ENCODE data around the gene AMIGO2. TPM values are rescaled to one million over a fixed set of nuclear protein-coding genes. Genes with fewer than 3 reads are reported as not detected.
"Not testable (repeated sequence)": the region's sequence is repeated elsewhere in the genome, so short reads cannot be mapped to it uniquely, and the experiment has no call there.

Gene AMIGO2
- total RNA-seq, 4 donors from 2014 or later, result 2.1 to 4.5 (median 3.7) TPM

GRCh38 chr12:47054659-47055058, 25.1 kb downstream of the AMIGO2 start:
- Histone ChIP-seq H3K27me3 (no peaks in the 10 kb centered on the region), H3K9me3 (peaks cover 0 to 19% (median 6%) of the 10 kb centered on the region in 4 donors), H3K36me3 (no peaks in the 10 kb centered on the region), H3K4me1 (no peaks in the 10 kb centered on the region), H3K27ac (replicated peaks in 1 of 4) (no peak overlapping the region), H3K4me3 (no peak overlapping the region)
- intact Hi-C loops (cut with DNase I), result no loop called here
- TF ChIP-seq EP300 (IDR thresholded peaks at IDR 0.05) (no peak), POLR2AphosphoS5 (IDR thresholded peaks at IDR 0.05) (no peak), POLR2A (IDR thresholded peaks at IDR 0.05; ENCODE audit: low read depth) (no peak), CTCF (IDR thresholded peaks at IDR 0.05) (no peak)
- WGBS, result 86% methylated on average over 4 of the region's 4 CpGs
- DNase-seq (ENCODE audit: extremely low spot score), result no peak

GRCh38 chr12:47053961-47054360, 25.8 kb downstream of the AMIGO2 start:
- TF ChIP-seq POLR2A (IDR thresholded peaks at IDR 0.05; ENCODE audit: low read depth), result no peak
- TF ChIP-seq EP300 (IDR thresholded peaks at IDR 0.05), result no peak
- TF ChIP-seq POLR2AphosphoS5 (IDR thresholded peaks at IDR 0.05), result no peak
- TF ChIP-seq CTCF (IDR thresholded peaks at IDR 0.05), result no peak
- Histone ChIP-seq H3K27ac (replicated peaks in 1 of 4) (no peak overlapping the region), H3K9me3 (peaks cover 0 to 19% (median 6%) of the 10 kb centered on the region in 4 donors), H3K4me3 (no peak overlapping the region), H3K4me1 (no peaks in the 10 kb centered on the region), H3K27me3 (no peaks in the 10 kb centered on the region), H3K36me3 (no peaks in the 10 kb centered on the region)
- intact Hi-C loops (cut with DNase I), result no loop called here
- DNase-seq (ENCODE audit: extremely low spot score), result no peak

- intact Hi-C loops (cut with DNase I), result no loop called here
- no peak for DNase-seq (ENCODE audit: extremely low spot score)
- Histone ChIP-seq H3K36me3 (no peaks in the 10 kb centered on the region), H3K27ac (replicated peaks in 1 of 4) (no peak overlapping the region), H3K4me1 (no peaks in the 10 kb centered on the region), H3K9me3 (peaks cover 0 to 19% (median 6%) of the 10 kb centered on the region in 4 donors), H3K27me3 (no peaks in the 10 kb centered on the region), H3K4me3 (no peak overlapping the region)
- TF ChIP-seq CTCF (IDR thresholded peaks at IDR 0.05) (no peak), EP300 (IDR thresholded peaks at IDR 0.05) (no peak), POLR2A (IDR thresholded peaks at IDR 0.05; ENCODE audit: low read depth) (no peak), POLR2AphosphoS5 (IDR thresholded peaks at IDR 0.05) (no peak)
- WGBS, result 98% methylated on average over 2 of the region's 2 CpGs
Observed at GRCh38 chr12:47052274-47052673, 27.5 kb downstream of the AMIGO2 start.

- intact Hi-C loops (cut with DNase I), result not testable (repeated sequence)
Observed at GRCh38 chr12:47051291-47051690, 28.5 kb downstream of the AMIGO2 start.

GRCh38 chr12:47048541-47048940, 31.2 kb downstream of the AMIGO2 start:
- no peak overlapping the region for H3K27ac ChIP-seq (replicated peaks in 1 of 4)
- DNase-seq (ENCODE audit: extremely low spot score), result no peak
- H3K27me3 ChIP-seq, result no peaks in the 10 kb centered on the region
- intact Hi-C loops (cut with DNase I), result no loop called here
- TF ChIP-seq EP300 (IDR thresholded peaks at IDR 0.05) (no peak), CTCF (IDR thresholded peaks at IDR 0.05) (no peak), POLR2A (IDR thresholded peaks at IDR 0.05; ENCODE audit: low read depth) (no peak), POLR2AphosphoS5 (IDR thresholded peaks at IDR 0.05) (no peak)
- peaks cover 0 to 17% (median 6%) of the 10 kb centered on the region in 4 donors for H3K9me3 ChIP-seq
- H3K4me3 ChIP-seq, result no peak overlapping the region
- H3K36me3 ChIP-seq, result no peaks in the 10 kb centered on the region
- no peaks in the 10 kb centered on the region for H3K4me1 ChIP-seq

More at GRCh38 chr12:47051291-47051690, 28.5 kb downstream of the AMIGO2 start:
- H3K36me3 ChIP-seq; DNase-seq (ENCODE audit: extremely low spot score); H3K4me3 ChIP-seq; H3K4me1 ChIP-seq; H3K27me3 ChIP-seq; H3K27ac ChIP-seq (replicated peaks in 1 of 4): not testable (repeated sequence)
- peaks cover 0 to 17% (median 6%) of the 10 kb centered on the region in 4 donors for H3K9me3 ChIP-seq
- 95% methylated on average over 3 of the region's 3 CpGs for WGBS

Data from esophagus muscularis mucosa (tissue), 4 donors.